Occipital lobe (tissue), 2 donors: ENCODE measurements around the gene RAB8B. TPM values are rescaled to one million over a fixed set of nuclear protein-coding genes. Genes with fewer than 3 reads are reported as not detected.

Source experiments
- DNase-seq: peaks from one replicate; lab custom pipeline; 2025; lab: John Stamatoyannopoulos, UW
- total RNA-seq: library from RNA; depleted of rRNA; stranded (reverse); fragments of >200 nt; gene quantifications from one replicate; pipeline ENCODE4 v1.2.3, GENCODE V29; 2014

The RAB8B gene
- total RNA-seq, 1 donor from 2014 or later, result 134 TPM

GRCh38 chr15:63185206-63185605 lies 4.2 kb upstream of the RAB8B start:
- DNase-seq, result no peak

- no peak for DNase-seq
These were observed 3.3 kb upstream of the RAB8B start for GRCh38 chr15:63186065-63186464.

GRCh38 chr15:63187589-63188226 lies 1.7 kb upstream of the RAB8B start:
- DNase-seq, result no peak

GRCh38 chr15:63188247-63188925 lies 1.0 kb upstream of the RAB8B start:
- no peak for DNase-seq

- no peak for DNase-seq
These were observed 749 bp downstream of the RAB8B start for GRCh38 chr15:63189941-63190768.

- DNase-seq, result no peak
These were observed 1.6 kb downstream of the RAB8B start for GRCh38 chr15:63190769-63191649.

- DNase-seq, result no peak
These were observed 2.7 kb downstream of the RAB8B start for GRCh38 chr15:63191895-63192618.

- DNase-seq, result no peak
These were observed 3.3 kb downstream of the RAB8B start for GRCh38 chr15:63192619-63193206.

- DNase-seq, result no peak
These were observed 4.9 kb downstream of the RAB8B start for GRCh38 chr15:63194302-63194701.

GRCh38 chr15:63194880-63195568 lies 5.6 kb downstream of the RAB8B start:
- DNase-seq, result no peak

GRCh38 chr15:63195569-63196015 lies 6.2 kb downstream of the RAB8B start:
- DNase-seq, result no peak

- no peak for DNase-seq
These were observed 7.4 kb downstream of the RAB8B start for GRCh38 chr15:63196842-63197241.

GRCh38 chr15:63197626-63198025 lies 8.2 kb downstream of the RAB8B start:
- no peak for DNase-seq

- no peak for DNase-seq
These were observed 9.2 kb downstream of the RAB8B start for GRCh38 chr15:63198371-63199250.

- DNase-seq, result no peak
These were observed 11.3 kb downstream of the RAB8B start for GRCh38 chr15:63200464-63201249.

- DNase-seq, result no peak
These were observed 13.5 kb downstream of the RAB8B start for GRCh38 chr15:63202861-63203260.

GRCh38 chr15:63203451-63204090 lies 14.2 kb downstream of the RAB8B start:
- DNase-seq, result no peak
